Measurements from ENCODE around the gene UIMC1. TPM values are rescaled to one million over a fixed set of nuclear protein-coding genes. Genes with fewer than 3 reads are reported as not detected.

The UIMC1 gene
- total and polyA plus RNA-seq, 2 experiments from 2014 or later, result 12.6 to 28.2 TPM

DNA sequence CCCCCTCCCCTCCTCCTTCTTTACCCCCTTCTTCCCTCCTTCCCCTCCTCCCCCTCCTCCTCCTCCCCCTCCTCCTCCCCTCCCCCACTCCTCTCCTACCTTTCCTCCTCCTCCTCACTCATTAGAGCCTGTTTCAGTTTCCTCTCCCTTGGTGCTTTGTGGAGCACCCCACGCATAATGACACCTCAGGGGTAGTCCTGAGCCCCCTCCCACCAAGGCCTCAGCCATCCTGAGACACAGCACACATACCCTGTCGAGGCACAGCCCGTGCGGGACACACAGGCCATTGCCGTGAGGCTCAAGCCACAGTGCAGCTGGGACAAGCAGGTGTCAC is 142.8 kb downstream of the UIMC1 start:
- 60% methylated on average over 5 of the region's 5 CpGs for WGBS (ENCODE audit: low lambda C conversion rate, missing lambda C conversion rate)
- TF ChIP-seq EZH2 (IDR thresholded peaks at IDR 0.05; ENCODE audit: borderline replicate concordance), result no peak
- TF ChIP-seq EZH2phosphoT487 (IDR thresholded peaks at IDR 0.05; ENCODE audit: low read depth, severe bottlenecking, unreplicated experiment), result no peak
- TF ChIP-seq, protein P1, sequence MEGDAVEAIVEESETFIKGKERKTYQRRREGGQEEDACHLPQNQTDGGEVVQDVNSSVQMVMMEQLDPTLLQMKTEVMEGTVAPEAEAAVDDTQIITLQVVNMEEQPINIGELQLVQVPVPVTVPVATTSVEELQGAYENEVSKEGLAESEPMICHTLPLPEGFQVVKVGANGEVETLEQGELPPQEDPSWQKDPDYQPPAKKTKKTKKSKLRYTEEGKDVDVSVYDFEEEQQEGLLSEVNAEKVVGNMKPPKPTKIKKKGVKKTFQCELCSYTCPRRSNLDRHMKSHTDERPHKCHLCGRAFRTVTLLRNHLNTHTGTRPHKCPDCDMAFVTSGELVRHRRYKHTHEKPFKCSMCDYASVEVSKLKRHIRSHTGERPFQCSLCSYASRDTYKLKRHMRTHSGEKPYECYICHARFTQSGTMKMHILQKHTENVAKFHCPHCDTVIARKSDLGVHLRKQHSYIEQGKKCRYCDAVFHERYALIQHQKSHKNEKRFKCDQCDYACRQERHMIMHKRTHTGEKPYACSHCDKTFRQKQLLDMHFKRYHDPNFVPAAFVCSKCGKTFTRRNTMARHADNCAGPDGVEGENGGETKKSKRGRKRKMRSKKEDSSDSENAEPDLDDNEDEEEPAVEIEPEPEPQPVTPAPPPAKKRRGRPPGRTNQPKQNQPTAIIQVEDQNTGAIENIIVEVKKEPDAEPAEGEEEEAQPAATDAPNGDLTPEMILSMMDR (IDR thresholded peaks at IDR 0.05; ENCODE audit: poor library complexity), result no peak
- H3K27me3 ChIP-seq, result peaks cover 37% of the 10 kb centered on the region
- no peaks in the 10 kb centered on the region for H3K36me3 ChIP-seq (replicated peaks; ENCODE audit: insufficient read depth, low read depth)
- no peak overlapping the region for H3K4me2 ChIP-seq
- no peak overlapping the region for H2AFZ ChIP-seq
- H3K27ac ChIP-seq, result no peak overlapping the region
- no peaks in the 10 kb centered on the region for H3K9me3 ChIP-seq (ENCODE audit: low read depth)
- no peak overlapping the region for H3K4me3 ChIP-seq
- no peak for DNase-seq (ENCODE audit: low spot score)
- no peaks in the 10 kb centered on the region for H3K9me2 ChIP-seq (replicated peaks; ENCODE audit: insufficient read depth)
- no peaks in the 10 kb centered on the region for H4K20me1 ChIP-seq (ENCODE audit: insufficient read depth, poor library complexity, severe bottlenecking)
- H3K79me2 ChIP-seq, result no peaks in the 10 kb centered on the region
- H3K4me1 ChIP-seq (ENCODE audit: insufficient read depth), result no peaks in the 10 kb centered on the region

DNA sequence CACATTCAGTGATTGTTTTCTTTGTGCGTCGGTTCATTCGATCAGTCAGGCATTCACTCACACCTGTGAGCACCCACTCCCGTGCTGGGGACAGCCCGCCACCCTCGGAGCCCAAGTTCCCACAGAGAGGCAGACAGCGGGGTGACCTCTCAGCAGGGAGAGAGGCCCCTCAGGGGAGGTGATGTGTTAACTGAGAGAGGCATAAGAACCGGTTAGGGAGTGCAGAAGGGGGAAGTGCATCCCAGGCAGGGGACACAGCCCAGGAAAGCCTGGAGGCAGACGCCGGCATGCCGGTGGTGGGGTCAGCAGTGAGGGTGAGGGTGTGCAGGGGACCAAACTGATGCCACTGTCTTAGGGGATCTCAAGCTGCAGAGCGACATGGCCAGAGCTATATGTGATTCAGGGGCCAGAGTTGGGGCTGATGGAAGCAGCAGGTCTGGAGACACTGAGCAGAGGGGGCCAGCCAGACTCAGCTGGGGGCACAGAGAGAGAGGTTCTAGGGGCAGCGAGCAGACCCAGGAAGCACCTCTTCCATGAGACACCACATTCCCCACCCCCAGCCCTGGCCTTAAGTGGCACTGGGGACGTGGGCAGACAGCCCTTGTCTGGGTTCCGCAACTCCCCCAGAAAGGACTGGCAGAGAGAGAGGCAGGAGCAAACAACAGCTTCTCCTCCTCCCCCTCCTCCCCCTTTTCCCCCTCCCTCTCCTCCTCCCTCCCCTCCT is 143.4 kb downstream of the UIMC1 start:
- H3K4me1 ChIP-seq (ENCODE audit: insufficient read depth), result no peaks in the 10 kb centered on the region
- no peak for DNase-seq (ENCODE audit: low spot score)
- no peak overlapping the region for H3K4me2 ChIP-seq
- no peaks in the 10 kb centered on the region for H3K9me2 ChIP-seq (replicated peaks; ENCODE audit: insufficient read depth)
- H3K9me3 ChIP-seq (ENCODE audit: low read depth), result no peaks in the 10 kb centered on the region
- H3K36me3 ChIP-seq (replicated peaks; ENCODE audit: insufficient read depth, low read depth), result no peaks in the 10 kb centered on the region
- peaks cover 37% of the 10 kb centered on the region for H3K27me3 ChIP-seq
- H2AFZ ChIP-seq, result no peak overlapping the region
- no peaks in the 10 kb centered on the region for H4K20me1 ChIP-seq (ENCODE audit: insufficient read depth, poor library complexity, severe bottlenecking)
- no peaks in the 10 kb centered on the region for H3K79me2 ChIP-seq
- TF ChIP-seq, protein P1 (IDR thresholded peaks at IDR 0.05; ENCODE audit: poor library complexity), result no peak
- TF ChIP-seq EZH2phosphoT487 (IDR thresholded peaks at IDR 0.05; ENCODE audit: low read depth, severe bottlenecking, unreplicated experiment) (no peak), EZH2 (IDR thresholded peaks at IDR 0.05; ENCODE audit: borderline replicate concordance) (no peak)
- no peak overlapping the region for H3K4me3 ChIP-seq
- WGBS (ENCODE audit: low lambda C conversion rate, missing lambda C conversion rate), result 33% methylated on average over 13 of the region's 15 CpGs
- H3K27ac ChIP-seq, result no peak overlapping the region

DNA sequence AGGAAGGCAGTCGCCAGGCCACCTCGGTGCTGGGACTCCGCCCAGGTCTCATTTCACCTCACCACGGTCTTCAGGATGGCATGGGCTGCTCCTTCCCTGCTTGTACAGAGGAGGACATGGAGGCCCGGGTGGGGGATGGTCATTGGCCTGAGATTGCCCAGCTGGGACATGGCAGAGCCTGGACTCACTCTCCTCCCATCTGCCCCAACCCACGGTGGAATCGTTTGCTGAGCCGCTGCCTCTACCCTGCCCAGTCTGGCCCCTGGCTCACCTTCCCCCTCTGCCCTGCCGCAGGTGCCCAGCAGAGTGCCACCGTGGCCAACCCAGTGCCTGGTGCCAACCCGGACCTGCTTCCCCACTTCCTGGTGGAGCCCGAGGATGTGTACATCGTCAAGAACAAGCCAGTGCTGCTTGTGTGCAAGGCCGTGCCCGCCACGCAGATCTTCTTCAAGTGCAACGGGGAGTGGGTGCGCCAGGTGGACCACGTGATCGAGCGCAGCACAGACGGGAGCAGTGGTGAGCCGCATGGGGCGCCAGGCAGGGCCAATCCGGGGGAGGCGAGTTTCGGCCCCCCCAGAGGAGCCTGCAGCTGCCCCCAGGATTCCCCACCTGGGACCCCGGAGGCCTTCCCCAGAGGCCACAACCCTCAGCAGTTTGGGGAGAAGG is 144.1 kb downstream of the UIMC1 start:
- 81% methylated on average over 27 of the region's 28 CpGs for WGBS (ENCODE audit: low lambda C conversion rate, missing lambda C conversion rate)
- no peak overlapping the region for H3K27ac ChIP-seq
- peaks cover 35% of the 10 kb centered on the region for H3K27me3 ChIP-seq
- no peaks in the 10 kb centered on the region for H3K9me2 ChIP-seq (replicated peaks; ENCODE audit: insufficient read depth)
- H2AFZ ChIP-seq, result no peak overlapping the region
- no peaks in the 10 kb centered on the region for H3K36me3 ChIP-seq (replicated peaks; ENCODE audit: insufficient read depth, low read depth)
- no peak overlapping the region for H3K4me3 ChIP-seq
- H3K4me2 ChIP-seq, result no peak overlapping the region
- H3K9me3 ChIP-seq (ENCODE audit: low read depth), result no peaks in the 10 kb centered on the region
- TF ChIP-seq, protein P1 (IDR thresholded peaks at IDR 0.05; ENCODE audit: poor library complexity), result no peak
- no peak for TF ChIP-seq EZH2phosphoT487 (IDR thresholded peaks at IDR 0.05; ENCODE audit: low read depth, severe bottlenecking, unreplicated experiment)
- TF ChIP-seq EZH2 (IDR thresholded peaks at IDR 0.05; ENCODE audit: borderline replicate concordance), result no peak
- no peak for DNase-seq (ENCODE audit: low spot score)
- H3K79me2 ChIP-seq, result no peaks in the 10 kb centered on the region
- H3K4me1 ChIP-seq (ENCODE audit: insufficient read depth), result no peaks in the 10 kb centered on the region
- no peaks in the 10 kb centered on the region for H4K20me1 ChIP-seq (ENCODE audit: insufficient read depth, poor library complexity, severe bottlenecking)
